Neuronal stem cell (in vitro differentiated cells): Measurements from ENCODE around the gene EFCAB7.

ENCODE experiments used
- DNase-seq: peaks from one replicate; pipeline ENCODE4 v3.0.0-alpha.2; 2013; ENCODE audit warnings: low spot score
- H2AFZ ChIP-seq: one replicate; pipeline ENCODE4 v1.6.1; 2013; ENCODE audit warnings: mild to moderate bottlenecking, low read length, inconsistent platforms
- H2AK5ac ChIP-seq: 2 replicates; pipeline ENCODE4 v1.6.1; 2013; ENCODE audit warnings: low read depth, mild to moderate bottlenecking, inconsistent platforms, low read length, moderate library complexity, mixed read lengths
- H2BK120ac ChIP-seq: 2 replicates; pipeline ENCODE4 v1.6.1; 2013; ENCODE audit warnings: low read depth, mild to moderate bottlenecking, inconsistent platforms, low read length, moderate library complexity, mixed read lengths
- H2BK12ac ChIP-seq: one replicate; pipeline ENCODE4 v1.6.1; 2013; ENCODE audit warnings: low read length, inconsistent platforms
- H2BK15ac ChIP-seq: 2 replicates; pipeline ENCODE4 v1.6.1; 2013; ENCODE audit warnings: mild to moderate bottlenecking, low read length, inconsistent platforms, mixed read lengths
- H2BK5ac ChIP-seq: one replicate; pipeline ENCODE4 v1.6.1; 2013; ENCODE audit warnings: inconsistent platforms, mild to moderate bottlenecking, low read length, moderate library complexity
- H3K14ac ChIP-seq: one replicate; pipeline ENCODE4 v1.6.1; 2013; ENCODE audit warnings: low read length, inconsistent platforms
- H3K18ac ChIP-seq: 2 replicates; pipeline ENCODE4 v1.6.1; 2013; ENCODE audit warnings: low read length, inconsistent platforms
- H3K23ac ChIP-seq: 2 replicates; pipeline ENCODE4 v1.6.1; 2013; ENCODE audit warnings: low read depth, mild to moderate bottlenecking, mixed read lengths, low read length, inconsistent platforms; ENCODE audit not compliant: poor library complexity
- H3K27ac ChIP-seq: replicated peaks from 3 replicates; pipeline ENCODE4 v1.5.1; 2013; ENCODE audit warnings: low read length, inconsistent platforms
- H3K27me3 ChIP-seq, 3 experiments: 2 replicates each; pipeline ENCODE4 v1.6.1; 2013; ENCODE audit warnings: low read length in 3 of 3, mild to moderate bottlenecking in 2 of 3, inconsistent platforms in 1 of 3, low read depth in 1 of 3, mixed read lengths in 1 of 3, moderate library complexity in 1 of 3; ENCODE audit not compliant: control insufficient read depth in 3 of 3, insufficient read depth in 3 of 3
- H3K36me3 ChIP-seq, 2 donors: replicated peaks in 1 of 2; 2 replicates each; pipeline ENCODE4 v1.6.1; 2013; ENCODE audit warnings: low read length in 2 of 2; ENCODE audit not compliant: control insufficient read depth in 2 of 2, insufficient read depth in 2 of 2
- H3K4ac ChIP-seq: 2 replicates; pipeline ENCODE4 v1.6.1; 2013; ENCODE audit warnings: inconsistent platforms, mild to moderate bottlenecking, low read length, moderate library complexity
- H3K4me1 ChIP-seq, 2 donors: 1 replicate in 1 of 2; 2 replicates in 1 of 2; pipeline ENCODE4 v1.6.1; 2013; ENCODE audit warnings: low read length in 2 of 2, low read depth in 1 of 2; ENCODE audit not compliant: control insufficient read depth in 2 of 2, insufficient read depth in 1 of 2
- H3K4me2 ChIP-seq: one replicate; pipeline ENCODE4 v1.6.1; 2013; ENCODE audit warnings: mild to moderate bottlenecking, low read length, inconsistent platforms; ENCODE audit not compliant: insufficient read depth, poor library complexity, severe bottlenecking
- H3K4me3 ChIP-seq, 2 donors: 2 replicates each; pipeline ENCODE4 v1.5.1; 2013; ENCODE audit warnings: low read length in 2 of 2, mild to moderate bottlenecking in 2 of 2, inconsistent platforms in 1 of 2, moderate library complexity in 1 of 2
- H3K79me1 ChIP-seq: one replicate; pipeline ENCODE4 v1.6.1; 2013; ENCODE audit warnings: low read depth, mild to moderate bottlenecking, inconsistent platforms, low read length, moderate library complexity
- H3K9ac ChIP-seq: one replicate; pipeline ENCODE4 v1.6.1; 2013; ENCODE audit warnings: mild to moderate bottlenecking, low read depth, low read length, inconsistent platforms; ENCODE audit not compliant: poor library complexity
- H3K9me3 ChIP-seq, 2 donors: replicated peaks in 1 of 2; 2 replicates each; pipeline versions ENCODE3 to v1.6.1; 2013; ENCODE audit warnings: low read length in 2 of 2, mild to moderate bottlenecking in 2 of 2, inconsistent platforms in 1 of 2, low read depth in 1 of 2, mixed read lengths in 1 of 2, moderate library complexity in 1 of 2; ENCODE audit not compliant: control insufficient read depth in 2 of 2, insufficient read depth in 1 of 2
- H4K8ac ChIP-seq: one replicate; pipeline ENCODE4 v1.6.1; 2013; ENCODE audit warnings: low read depth, mild to moderate bottlenecking, inconsistent platforms, low read length, moderate library complexity
- H4K91ac ChIP-seq: one replicate; pipeline ENCODE4 v1.6.1; 2013; ENCODE audit warnings: low read length, low read depth, mild to moderate bottlenecking, inconsistent platforms; ENCODE audit not compliant: poor library complexity
- WGBS, 2 donors: extraction: QIAGEN DNeasy Blood & Tissue Kit; methylation state at CpG; one replicate each; pipeline ENCODE4 v1.1.7; 2013; ENCODE audit warnings: missing lambda C conversion rate in 2 of 2, mixed read lengths in 1 of 2; ENCODE audit not compliant: insufficient read length in 2 of 2, insufficient replicate concordance in 1 of 2; ENCODE audit errors: extremely low coverage in 2 of 2; 5-methylcytosine and 5-hydroxymethylcytosine counted together

EFCAB7 gene

DNA sequence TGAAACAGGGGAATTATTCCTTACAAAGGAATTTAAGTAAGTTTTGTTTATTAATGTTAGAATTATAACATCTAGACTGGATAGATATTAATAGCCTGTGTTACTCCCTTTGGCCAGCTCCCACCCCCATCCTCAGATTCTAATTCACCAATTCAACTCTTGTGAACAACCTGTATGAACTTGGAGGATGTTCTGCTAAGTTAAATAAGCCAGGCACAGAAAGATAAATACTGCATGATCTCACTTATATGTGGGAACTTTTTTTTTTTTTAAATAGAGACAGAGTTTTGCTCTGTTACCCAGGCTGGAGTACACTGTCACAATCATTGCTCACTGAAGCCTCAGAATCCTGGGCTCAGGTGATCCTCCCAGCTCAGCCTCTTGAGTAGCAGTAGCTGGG lies 32.2 kb downstream of the EFCAB7 start:
- no peaks in the 10 kb centered on the region for H3K27me3 ChIP-seq
- H2BK120ac ChIP-seq = no peak overlapping the region
- H3K36me3 ChIP-seq = no peaks in the 10 kb centered on the region
- no peak overlapping the region for H4K91ac ChIP-seq
- no peak overlapping the region for H3K27ac ChIP-seq
- no peaks in the 10 kb centered on the region for H3K4me1 ChIP-seq
- H3K4me3 ChIP-seq = no peak overlapping the region
- no peak overlapping the region for H3K18ac ChIP-seq
- DNase-seq = no peak
- no peak overlapping the region for H2BK15ac ChIP-seq
- no peak overlapping the region for H3K23ac ChIP-seq
- H3K14ac ChIP-seq = no peak overlapping the region
- no peak overlapping the region for H2BK5ac ChIP-seq
- H3K9me3 ChIP-seq = no peaks in the 10 kb centered on the region
- no peak overlapping the region for H3K4ac ChIP-seq
- no peak overlapping the region for H3K9ac ChIP-seq
- H3K79me1 ChIP-seq = no peaks in the 10 kb centered on the region
- H2AK5ac ChIP-seq = no peak overlapping the region
- H2BK12ac ChIP-seq = no peak overlapping the region
- no peak overlapping the region for H2AFZ ChIP-seq
- H4K8ac ChIP-seq = no peak overlapping the region
- H3K4me2 ChIP-seq = no peak overlapping the region

DNA sequence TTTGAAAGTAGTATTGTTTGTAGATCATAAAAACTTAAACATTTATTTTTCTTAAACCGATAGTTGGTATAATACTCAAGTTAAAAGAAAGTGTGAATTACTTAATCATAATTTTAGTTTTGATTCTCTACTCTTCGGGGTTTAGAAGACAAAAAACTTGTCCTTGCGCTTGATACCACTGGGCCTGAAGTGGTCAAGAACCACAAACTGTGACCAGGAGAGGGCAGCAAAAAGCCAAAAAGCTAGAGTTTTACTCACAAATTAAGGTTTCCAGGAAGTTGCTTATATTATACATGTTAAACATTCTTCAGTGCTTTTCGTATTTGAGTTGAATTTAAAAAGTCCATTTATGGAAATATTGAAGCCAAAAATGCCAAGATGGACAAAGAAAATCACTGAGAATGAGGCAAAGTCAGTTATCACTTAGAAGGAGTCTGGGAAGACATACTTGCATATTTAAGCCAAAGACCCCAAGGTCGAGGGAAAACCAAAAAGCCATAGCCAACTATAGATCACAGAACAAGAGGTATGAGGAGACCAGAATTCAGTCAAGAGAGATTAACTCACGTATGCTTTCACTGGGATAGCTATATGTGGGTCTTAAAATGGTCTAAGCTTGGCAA lies 34.2 kb downstream of the EFCAB7 start:
- H3K18ac ChIP-seq = no peak overlapping the region
- no peak overlapping the region for H3K14ac ChIP-seq
- H2BK12ac ChIP-seq = no peak overlapping the region
- H3K79me1 ChIP-seq = no peaks in the 10 kb centered on the region
- no peak overlapping the region for H2BK15ac ChIP-seq
- no peaks in the 10 kb centered on the region for H3K36me3 ChIP-seq
- H3K4me1 ChIP-seq = no peaks in the 10 kb centered on the region
- H3K4me2 ChIP-seq = no peak overlapping the region
- H2AK5ac ChIP-seq = no peak overlapping the region
- H3K9ac ChIP-seq = no peak overlapping the region
- no peak overlapping the region for H3K27ac ChIP-seq
- no peak overlapping the region for H4K8ac ChIP-seq
- H2AFZ ChIP-seq = peak overlapping the region; percentile 25
- WGBS, 2 donors = no CpG with 5 or more reads among the region's 6 CpGs
- no peak overlapping the region for H3K4me3 ChIP-seq
- no peak overlapping the region for H2BK120ac ChIP-seq
- H3K9me3 ChIP-seq = no peaks in the 10 kb centered on the region
- no peak overlapping the region for H4K91ac ChIP-seq
- peak; percentile 5 for DNase-seq
- H3K27me3 ChIP-seq = no peaks in the 10 kb centered on the region
- no peak overlapping the region for H3K4ac ChIP-seq
- no peak overlapping the region for H2BK5ac ChIP-seq
- H3K23ac ChIP-seq = no peak overlapping the region

DNA sequence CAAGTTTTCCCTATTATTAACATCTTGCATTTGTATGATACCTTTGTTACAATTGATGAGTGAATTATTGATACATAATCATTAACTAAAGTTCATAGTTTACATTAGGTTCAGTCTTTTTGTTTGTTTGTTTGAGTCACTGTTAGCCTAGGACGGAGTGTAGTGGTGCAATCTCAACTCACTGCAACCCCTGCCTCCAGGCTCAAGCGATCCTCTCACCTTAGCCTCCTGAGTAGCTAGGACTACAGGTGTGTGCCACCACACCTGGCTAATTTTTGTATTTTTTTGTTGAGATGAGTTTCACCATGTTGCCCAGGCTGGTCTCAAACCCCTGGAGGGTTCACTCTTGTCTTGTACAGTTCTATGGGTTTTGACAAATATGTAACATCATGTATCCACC lies 36.0 kb downstream of the EFCAB7 start:
- H2BK120ac ChIP-seq = no peak overlapping the region
- no peak overlapping the region for H2BK15ac ChIP-seq
- WGBS, 2 donors = no CpG with 5 or more reads among the region's 2 CpGs
- H3K4me1 ChIP-seq = no peaks in the 10 kb centered on the region
- H3K36me3 ChIP-seq = no peaks in the 10 kb centered on the region
- no peak overlapping the region for H3K23ac ChIP-seq
- no peaks in the 10 kb centered on the region for H3K27me3 ChIP-seq
- H3K18ac ChIP-seq = no peak overlapping the region
- no peaks in the 10 kb centered on the region for H3K9me3 ChIP-seq
- no peaks in the 10 kb centered on the region for H3K79me1 ChIP-seq
- H3K14ac ChIP-seq = no peak overlapping the region
- H2BK12ac ChIP-seq = no peak overlapping the region
- no peak overlapping the region for H4K8ac ChIP-seq
- H3K4ac ChIP-seq = no peak overlapping the region
- H2AFZ ChIP-seq = no peak overlapping the region
- no peak overlapping the region for H3K9ac ChIP-seq
- H4K91ac ChIP-seq = no peak overlapping the region
- H3K4me2 ChIP-seq = no peak overlapping the region
- no peak overlapping the region for H2BK5ac ChIP-seq
- no peak overlapping the region for H3K4me3 ChIP-seq
- DNase-seq = no peak
- no peak overlapping the region for H3K27ac ChIP-seq
- H2AK5ac ChIP-seq = no peak overlapping the region

DNA sequence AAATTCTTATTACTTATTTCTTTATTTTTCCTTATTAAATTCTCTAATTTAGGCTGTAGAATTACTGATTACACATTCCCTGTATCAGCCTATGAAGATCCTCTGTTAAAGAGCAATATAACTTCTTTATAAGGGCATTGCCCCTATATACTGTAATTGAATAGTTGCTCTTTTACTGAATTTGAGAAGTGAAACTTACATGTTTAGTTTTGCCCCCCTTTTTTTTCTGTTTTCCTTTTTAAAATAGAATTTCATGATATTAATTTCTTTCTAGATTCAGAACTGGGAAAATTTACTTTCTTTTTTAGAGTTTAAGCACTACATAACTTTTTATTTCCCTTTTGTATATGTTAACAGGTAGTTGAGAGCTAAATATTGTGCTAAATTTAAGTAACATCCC lies 40.4 kb downstream of the EFCAB7 start:
- Histone ChIP-seq H4K8ac (no peak overlapping the region), H2BK15ac (no peak overlapping the region), H2BK5ac (no peak overlapping the region), H3K36me3 (no peaks in the 10 kb centered on the region), H3K9ac (no peak overlapping the region), H2AK5ac (no peak overlapping the region), H4K91ac (no peak overlapping the region), H3K4ac (no peak overlapping the region), H3K79me1 (no peaks in the 10 kb centered on the region), H3K9me3 (no peaks in the 10 kb centered on the region), H3K27me3 (no peaks in the 10 kb centered on the region), H2BK12ac (no peak overlapping the region), H3K23ac (no peak overlapping the region), H3K27ac (no peak overlapping the region), H2AFZ (no peak overlapping the region), H3K14ac (no peak overlapping the region), H3K18ac (no peak overlapping the region), H3K4me3 (no peak overlapping the region), H2BK120ac (no peak overlapping the region), H3K4me2 (no peak overlapping the region), H3K4me1 (no peaks in the 10 kb centered on the region)
- no peak for DNase-seq
